Measurements from ENCODE around the gene TGM2.
"Not testable (repeated sequence)": the region's sequence is repeated elsewhere in the genome, so short reads cannot be mapped to it uniquely, and the experiment has no call there.

Gene TGM2

DNA sequence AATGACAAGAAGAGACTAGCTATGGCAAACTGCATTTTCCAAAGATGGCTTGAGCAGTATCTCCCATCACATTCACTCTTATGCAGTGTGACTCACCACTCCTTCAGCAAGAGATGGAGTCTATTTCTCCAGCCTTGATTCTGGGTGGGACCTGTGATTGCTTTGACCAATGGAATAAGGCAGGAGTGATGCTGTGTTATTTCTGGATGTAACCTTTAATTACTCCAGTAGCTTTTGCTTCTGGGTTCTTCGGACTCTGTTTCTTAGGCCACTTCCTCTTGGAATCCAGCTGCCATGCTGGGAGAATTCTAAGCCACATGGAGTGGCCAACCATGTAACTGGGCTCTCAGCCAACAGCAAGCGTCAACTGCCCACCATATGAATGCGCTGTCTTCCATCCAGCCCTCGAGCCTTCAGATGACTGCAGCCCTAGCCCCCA is 50.7 kb downstream of the TGM2 start:
- no peak for ATAC-seq

DNA sequence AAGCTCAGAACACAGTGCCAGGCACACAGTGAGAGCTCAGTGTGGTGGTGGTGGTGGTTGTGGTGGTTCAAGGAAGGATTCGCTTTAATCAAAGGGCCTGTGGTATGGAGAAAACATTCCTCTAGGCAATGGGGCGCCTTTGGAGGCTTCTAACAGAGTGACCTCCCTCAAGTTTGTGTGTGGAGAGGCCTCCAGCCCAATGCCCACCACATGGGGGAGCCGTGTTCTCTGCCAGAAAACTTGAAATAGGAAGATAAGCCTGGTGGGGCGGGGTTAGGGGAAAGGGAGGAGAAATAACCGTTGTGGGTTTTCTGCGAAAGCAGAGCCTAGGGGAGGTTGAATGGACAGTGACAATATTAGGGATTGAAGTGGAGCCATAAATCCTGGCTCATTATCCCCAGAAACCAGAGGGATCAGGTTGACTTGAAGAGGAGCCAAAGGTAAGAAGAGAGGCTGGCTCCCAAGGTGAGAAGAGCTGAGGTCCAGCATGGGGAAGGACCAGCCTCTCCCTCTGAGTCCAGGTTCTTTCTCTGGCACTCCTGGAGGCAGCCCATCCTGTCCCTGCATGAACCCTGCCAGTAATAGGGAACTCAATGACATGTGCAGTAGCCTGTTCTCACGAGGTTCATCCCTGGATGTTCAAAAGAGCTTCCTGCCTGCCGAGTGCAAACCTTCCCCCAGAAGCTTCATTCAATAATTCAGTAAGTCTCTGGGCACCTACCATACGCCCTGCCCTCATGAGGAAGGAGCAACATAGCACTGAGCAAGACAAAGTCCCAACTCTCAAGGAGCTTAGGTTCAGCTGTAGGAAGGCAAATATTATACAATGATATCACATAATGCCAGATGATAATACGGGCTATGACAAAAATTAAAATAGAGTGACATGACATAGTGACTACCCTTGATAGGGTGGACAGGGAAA is 51.4 kb downstream of the TGM2 start:
- DNase-seq (peak; percentile 23), ATAC-seq (peak; percentile 55)

More for the DNA sequence above, 50.7 kb downstream of the TGM2 start:
- no peak for DNase-seq

DNA sequence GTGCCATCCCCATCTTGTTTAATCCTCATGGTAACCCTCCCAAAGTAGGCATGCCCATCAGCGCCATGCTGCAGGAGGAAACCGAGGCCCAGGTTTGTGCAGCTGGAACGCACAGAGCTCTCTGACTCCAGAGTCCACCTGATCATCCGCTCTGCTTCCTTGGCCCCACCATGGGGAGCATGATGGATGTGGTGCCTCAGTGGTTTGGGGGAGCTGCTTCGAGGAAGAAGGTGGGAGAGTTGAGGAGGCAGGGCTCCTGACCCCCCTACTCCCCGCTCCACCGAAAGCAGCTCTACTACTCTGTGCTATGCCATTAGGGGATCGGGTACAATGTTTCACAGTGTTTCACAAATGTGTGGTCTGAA is 52.2 kb downstream of the TGM2 start:
- ATAC-seq: peak; percentile 43

DNA sequence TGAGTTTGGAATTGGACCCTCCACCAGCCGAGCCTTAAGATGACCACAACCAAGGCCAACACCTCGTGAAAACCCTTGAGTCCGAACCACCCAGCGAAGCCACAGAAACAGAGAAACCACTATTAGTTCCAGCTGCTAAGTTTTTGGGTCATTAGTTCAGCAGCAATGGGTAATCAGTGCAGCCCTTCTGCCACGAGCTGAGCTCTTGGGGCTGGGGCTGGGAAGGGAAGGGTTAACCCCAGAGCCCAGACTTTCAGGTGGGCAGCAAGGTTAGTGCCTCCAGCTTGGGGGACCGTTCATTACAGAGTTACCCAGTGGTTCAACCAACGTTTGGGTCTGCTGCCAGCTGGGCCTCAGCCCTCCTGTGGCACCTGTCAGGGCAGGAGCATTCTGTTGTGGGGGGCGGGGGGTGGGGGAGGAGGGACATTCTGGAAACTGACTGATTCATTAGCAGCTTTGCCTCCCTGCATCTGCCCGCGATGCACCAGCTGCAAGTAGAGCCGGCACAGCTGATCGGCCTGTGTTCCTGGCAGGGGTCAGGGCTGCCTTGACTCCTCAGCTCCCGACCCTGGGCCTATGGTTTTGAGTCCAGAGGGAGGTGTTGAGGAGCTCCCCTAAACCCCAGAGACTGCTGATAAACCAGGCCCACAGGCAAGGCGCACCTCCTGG is 52.7 kb downstream of the TGM2 start:
- no peak for ATAC-seq

More for the DNA sequence above, 52.2 kb downstream of the TGM2 start:
- DNase-seq: no peak

DNA sequence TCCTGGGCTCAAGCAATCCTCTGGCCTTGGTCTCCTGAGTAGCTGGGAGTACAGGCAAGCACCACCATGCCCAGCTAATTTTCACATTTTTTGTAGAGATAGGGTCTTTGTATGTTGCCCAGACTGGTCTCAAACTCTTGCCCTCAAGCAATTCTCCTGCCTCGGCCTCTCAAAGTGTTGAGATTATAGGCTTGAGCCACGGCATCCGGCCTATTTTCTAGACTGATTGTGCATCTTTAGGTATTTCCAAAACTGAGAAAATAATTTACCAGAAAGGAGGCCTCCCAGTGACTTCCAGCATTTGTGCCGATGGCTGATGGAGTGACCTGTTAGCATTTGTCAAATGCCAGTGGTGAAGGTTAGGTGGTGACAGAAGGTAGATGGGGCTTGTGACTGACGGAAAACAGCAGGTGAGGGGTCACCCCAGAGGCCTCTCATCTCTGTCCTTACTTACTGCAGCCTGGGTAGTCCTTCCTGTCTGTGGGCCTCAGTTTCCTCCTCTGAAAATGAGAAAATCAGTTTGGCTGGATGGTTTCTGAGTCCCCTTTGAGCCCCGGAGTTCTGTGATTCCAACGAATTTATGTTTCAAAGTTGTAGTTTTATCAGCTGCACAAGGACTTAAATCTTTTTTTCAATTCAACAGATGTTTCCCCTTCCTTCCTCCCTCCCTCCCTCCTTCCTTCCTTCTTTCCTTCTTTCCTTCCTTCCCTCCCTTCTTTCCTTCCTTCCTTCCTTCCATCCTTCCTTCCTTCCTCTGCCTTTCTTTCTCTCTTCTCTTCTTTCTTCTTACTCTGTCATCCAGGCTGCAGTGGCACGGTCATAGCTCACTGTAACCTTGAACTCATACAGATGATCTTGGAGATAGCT is 53.5 kb downstream of the TGM2 start:
- DNase-seq (no peak), ATAC-seq (no peak)

More for the DNA sequence above, 52.7 kb downstream of the TGM2 start:
- DNase-seq: no peak

DNA sequence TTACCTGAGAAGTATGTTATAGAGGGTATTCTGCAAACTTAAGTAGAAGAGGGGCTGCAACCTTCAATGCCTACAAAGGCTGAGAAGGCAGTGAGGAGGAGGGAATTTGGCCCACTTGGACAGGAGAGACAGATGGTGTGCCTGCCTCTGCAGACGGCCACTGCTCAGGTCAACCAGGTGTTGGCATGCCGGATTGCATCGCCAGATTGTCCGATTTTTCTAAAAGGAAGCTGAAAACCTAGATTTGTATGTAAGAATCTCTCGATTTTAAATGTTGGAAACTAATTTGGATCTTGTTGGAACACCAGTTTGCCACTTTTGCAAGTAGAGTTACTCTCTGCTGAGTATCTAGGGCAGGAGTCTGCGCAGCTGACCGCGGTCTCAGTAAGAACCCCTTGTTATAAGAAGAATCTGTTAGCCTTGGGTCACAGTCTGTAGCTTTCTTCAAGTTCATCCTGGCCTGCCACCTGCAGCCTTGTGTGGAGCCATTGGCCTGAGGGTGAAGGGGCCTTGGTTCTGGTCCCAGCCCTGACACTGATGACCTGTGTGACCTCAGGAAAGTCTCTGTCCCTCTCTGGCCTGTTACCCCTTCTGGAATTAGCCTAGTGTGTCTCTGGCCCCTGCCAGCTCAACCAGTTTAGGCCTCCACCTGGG is 54.4 kb downstream of the TGM2 start:
- ATAC-seq (no peak), DNase-seq (no peak)

DNA sequence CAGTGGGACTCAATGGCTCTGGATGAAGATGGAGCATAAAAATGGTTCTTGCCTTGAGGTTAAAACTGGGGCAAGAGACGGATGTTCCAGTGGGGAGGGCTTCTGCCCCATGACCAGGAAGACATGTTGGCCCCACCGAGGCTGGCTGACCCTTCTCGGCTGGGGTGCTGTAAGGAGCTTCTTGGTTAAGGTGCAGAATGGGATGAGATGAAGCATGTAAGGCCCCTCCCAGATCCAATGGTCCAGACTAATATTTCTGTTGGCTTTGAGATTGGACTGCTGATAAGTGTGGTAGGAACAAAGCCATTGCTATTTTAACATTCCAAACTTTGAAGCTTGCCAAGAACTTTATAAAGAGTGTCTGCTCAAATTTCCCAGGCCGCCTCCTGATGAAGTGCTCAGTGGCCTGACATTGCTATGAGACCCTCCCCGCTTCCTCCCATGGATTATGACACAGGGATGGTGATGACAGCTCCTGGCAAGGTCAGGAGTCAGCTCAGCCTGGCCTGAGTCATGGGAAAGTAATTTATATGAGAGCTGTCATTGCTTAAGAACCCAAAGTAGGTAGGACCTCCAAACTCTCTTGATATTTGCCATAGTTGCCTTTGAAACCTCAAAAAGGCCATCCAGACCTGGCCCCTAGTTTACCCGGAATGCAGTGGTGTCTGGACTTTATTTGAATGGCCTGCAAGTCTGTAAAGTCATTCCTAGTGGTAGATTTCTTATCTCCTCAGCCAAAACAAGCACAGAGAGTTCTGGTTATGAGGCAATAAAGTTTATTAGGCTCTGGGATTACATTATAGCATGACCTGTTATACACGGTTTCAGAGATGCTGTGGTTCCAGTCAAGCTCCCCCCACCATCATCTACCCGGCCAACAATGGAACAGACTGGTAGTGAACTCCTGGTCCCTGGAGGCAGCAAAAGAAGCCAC is 55.2 kb downstream of the TGM2 start:
- DNase-seq: no peak
- ATAC-seq: no peak

DNA sequence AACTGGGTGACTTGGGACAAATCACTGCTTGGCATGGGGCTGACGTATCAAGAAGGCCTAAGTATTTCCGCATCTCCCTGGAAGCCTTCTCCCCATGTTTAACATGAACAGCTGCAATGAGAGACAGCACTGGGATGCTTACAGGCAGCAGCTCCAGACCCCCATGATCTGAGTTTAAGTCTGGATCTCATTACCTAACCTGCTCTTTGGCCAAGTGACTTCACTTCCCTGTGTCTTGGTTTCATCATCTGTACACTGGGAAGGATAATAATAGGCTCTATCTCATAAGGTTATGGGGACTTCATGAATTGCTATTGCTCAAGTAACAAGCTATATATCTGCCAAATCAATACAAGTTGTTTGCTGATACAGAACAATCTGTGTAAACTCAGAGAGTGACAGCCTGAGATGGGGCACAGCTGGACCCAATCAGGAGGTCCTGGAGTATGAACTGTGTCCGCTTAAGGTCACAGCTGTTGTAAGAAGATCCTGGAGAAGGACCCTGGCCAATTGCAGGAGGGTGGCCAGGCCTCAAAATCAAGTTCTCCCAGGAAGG is 56.0 kb downstream of the TGM2 start:
- DNase-seq: no peak
- ATAC-seq: no peak

DNA sequence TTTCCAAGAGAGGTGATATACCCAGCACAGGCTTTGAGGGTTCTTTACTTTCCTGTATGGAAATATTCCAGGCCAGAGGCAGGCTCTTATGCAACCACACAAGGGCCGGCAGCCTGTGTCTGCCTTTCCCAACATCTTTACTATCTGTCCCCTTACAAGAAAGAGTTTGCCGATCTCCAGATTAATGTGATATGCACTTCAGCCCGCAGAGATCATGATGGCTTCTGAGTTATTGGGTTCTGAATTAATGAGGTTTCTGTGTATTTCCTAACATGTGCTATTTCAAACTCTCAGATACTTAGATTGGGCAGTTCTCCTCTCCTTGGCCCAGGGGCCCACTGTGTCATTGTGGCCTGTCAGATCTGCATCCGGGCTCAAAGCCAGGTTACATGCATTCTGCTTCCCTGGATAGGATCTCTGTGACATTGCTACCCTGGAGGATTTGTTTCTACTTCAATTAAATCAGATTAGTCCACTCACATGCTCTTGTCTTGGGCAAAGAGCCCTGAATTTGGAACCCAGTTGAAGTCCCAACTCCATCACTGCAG is 56.6 kb downstream of the TGM2 start:
- DNase-seq (no peak), ATAC-seq (no peak)

DNA sequence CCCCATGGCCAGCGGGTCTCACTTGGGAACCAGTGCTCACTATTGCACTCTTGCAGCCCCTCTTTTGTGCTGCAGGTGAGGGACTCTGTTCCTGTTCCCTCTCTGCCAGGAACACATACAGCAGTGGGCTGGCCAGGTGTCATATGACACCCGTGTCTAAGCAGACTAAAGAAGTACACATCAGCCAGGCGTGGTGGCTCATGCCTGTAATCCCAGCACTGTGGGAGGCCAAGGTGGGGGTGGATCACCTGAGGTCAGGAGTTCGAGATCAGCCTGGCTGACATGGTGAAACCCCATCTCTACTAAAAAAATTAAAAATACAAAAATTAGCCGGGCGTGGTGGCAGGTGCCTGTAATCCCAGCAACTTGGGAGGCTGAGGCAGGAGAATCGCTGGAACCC is 57.2 kb downstream of the TGM2 start:
- not testable (repeated sequence) for DNase-seq, ATAC-seq

DNA sequence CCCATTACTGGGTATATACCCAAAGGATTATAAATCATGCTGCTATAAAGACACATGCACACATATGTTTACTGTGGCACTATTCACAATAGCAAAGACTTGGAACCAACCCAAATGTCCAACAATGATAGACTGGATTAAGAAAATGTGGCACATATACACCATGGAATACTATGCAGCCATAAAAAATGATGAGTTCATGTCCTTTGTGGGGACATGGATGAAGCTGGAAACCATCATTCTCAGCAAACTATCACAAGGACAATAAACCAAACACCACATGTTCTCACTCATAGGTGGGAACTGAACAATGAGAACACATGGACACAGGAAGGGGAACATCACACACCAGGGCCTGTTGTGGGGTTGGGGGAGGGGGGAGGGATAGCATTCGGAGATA is 57.7 kb downstream of the TGM2 start:
- DNase-seq, ATAC-seq: not testable (repeated sequence)

DNA sequence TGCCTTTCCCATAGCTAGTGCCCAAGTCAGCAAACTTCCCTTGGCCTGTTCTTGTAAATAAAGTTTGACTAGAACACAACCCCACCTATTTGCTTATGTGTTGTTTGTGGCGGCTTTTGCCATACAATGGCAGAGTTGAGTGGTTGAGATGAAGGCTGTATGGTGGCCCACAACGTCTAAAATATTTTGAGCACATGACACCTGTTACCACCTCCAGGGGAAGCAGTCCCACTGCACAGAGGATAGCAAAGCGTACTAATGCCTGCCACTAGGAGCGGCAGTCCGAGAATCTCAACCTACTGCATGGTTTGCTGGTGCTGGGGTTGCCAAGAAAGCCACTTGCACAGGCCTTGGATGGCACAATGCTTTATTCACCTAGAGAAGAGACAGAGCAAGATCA is 58.6 kb downstream of the TGM2 start:
- DNase-seq (no peak), ATAC-seq (no peak)

DNA sequence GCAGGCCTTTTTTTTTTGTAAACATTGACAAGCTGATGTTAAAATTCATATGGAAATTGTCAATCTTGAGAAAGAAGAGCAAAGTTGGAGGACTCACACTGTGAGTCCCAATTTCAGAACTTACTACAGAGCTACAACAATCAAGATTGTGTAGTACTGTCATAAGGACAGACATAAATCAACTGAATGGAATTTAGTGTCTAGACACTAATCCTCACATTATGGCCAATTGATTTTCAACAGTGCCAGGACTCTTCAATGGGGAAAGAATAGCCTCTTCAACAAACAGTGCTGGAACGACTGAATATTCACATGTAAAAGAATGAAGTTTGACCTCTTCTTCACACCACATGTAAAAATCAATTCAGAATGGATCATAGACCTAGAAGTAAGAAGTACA is 60.8 kb downstream of the TGM2 start:
- ATAC-seq: no peak
- no peak for DNase-seq

DNA sequence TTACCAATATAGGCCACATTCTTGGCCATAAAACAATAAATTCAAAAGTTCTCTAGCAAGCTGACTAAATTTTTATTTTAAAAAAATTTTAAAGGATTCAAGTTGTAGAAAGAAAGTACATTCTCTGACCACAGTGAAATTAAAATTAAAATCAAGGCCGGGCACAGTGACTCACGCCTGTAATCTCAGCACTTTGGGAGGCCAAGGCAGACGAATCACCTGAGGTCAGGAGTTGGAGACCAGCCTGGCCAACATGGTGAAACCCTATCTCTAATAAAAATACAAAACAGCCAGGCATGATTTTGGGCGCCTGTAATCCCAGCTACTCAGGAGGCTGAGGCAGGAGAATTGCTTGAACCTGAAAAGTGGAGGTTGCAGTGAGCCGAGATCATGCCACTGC is 62.9 kb downstream of the TGM2 start:
- DNase-seq, ATAC-seq: not testable (repeated sequence)

DNA sequence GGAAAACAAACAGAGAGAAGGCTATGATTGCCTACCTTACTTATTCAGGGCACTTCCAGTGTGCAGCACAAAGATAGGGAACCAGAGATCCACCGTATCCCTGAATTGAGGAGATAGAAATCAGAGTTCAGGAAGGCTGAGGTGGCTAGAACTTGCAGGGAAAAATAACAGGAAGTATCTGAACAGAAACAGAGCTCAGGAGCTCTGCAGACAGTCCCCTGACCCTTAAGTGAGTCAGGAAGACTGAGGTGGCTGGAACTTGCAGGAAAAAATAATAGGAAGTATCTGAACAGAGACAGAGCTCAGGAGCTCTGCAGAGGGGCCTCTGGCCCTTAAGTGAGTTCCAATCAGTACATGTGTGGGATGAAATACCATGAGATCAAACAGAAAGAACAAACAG is 66.1 kb downstream of the TGM2 start:
- no peak for ATAC-seq
- DNase-seq: no peak

DNA sequence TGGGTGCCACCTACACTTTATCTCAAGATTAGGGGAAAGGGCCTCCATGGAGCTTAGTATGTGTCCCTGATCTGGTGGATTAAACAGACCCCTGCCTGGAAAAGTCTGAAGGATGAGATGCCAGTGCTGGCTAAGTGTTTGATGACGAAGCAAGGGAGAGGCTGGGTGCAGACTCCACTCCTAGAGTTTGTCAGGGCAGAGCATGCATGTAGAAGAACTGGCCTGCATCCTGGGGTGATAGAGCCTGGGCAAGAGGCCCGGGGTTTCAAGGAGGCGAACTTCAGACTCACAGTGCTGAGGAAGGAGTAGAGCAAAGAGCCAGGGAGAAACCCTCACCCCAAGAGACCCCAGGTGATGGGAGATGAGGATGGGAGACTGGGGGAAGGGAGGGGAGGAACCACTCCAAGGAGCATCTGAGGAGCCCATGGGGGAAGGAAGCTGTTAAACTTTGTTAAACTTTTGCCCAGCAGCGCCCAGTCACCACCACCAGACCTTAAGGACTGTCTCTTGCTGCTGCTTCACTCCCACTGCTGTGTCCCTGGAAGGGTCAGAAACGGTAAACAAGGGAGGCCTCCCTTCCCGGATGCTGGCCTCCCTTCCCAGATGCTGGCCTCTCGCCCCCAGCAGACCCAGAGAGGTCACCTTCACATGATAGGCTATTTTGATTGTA is 69.9 kb downstream of the TGM2 start:
- ATAC-seq: no peak

DNA sequence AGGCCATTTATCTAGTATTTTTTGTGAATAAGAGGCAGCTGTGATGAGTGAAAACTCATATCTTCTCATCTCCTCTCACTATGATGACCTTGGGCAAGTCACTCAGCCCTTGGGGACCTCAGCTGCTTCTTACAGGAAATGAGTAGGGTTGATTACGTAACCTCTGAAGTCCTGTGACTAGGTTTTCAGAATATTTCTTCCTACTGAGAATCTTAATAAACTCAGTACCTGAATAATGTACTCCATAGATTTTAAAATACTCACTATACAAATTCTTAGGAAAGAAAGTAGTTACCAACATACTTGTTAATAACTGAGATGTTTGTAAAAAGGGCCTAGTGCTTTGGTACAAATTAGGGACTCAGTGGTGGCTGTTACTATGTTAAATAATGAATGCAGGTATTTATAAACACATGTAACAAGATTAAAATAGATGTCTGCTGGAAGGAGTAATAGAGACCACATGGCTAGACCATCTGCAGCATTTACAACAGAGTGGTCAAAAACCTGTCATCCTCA is 70.6 kb downstream of the TGM2 start:
- DNase-seq: no peak
- ATAC-seq: peak; percentile 69

More for the DNA sequence above, 69.9 kb downstream of the TGM2 start:
- DNase-seq: no peak

DNA sequence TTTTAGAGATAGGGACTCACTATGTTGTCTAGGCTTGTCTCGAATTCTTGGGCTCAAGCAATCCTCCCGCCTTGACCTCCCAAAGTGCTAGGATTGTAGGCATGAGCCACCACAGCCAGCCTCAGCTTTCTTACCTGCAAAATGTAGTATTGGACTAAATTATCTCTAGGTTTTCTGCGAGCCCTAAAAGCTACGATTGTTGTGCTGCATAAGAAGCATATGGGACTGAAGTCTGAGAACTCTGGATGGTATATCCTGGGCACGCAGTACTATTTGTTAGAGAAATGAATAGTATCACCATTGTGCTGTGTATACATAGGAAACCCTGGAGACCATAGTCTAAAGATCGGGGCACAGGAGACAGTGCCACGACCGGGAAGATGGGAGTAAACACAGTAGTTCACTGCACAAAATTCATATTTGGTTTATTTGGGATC is 71.4 kb downstream of the TGM2 start:
- ATAC-seq (no peak), DNase-seq (no peak)

DNA sequence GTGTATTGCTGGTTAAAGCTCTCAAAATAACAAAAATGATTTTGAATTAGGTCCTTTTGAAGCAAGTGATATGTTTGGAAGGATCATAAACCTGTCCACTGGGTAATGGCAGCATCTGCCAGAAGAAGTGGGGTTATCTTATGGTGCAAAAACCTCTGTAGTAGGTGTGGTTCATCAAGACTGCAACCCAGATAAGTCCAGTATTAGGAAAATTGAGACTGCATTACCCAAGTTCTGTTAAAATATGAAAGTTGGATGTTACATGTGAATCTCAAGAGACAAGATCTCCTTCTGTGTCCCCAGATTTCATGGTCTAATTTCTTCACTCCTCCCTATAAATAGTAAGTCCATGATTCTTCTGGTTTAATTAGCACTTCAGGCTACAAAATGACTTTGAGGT is 72.2 kb downstream of the TGM2 start:
- DNase-seq: no peak
- ATAC-seq: no peak

All from stimulated activated naive CD8-positive, alpha-beta T cell treated with anti-CD3 and anti-CD28 coated beads, Interleukin-15, Interleukin-2, amounts not matched to agents 100 U/mL and 50 U/mL, for 24 hours (primary cell).